Epithelial cell of esophagus (primary cell): ENCODE measurements around the gene CLEC17A.
"Not testable (repeated sequence)": the region's sequence is repeated elsewhere in the genome, so short reads cannot be mapped to it uniquely, and the experiment has no call there.

Experiments
- DNase-seq: peaks from one replicate; pipeline ENCODE4 v3.0.0; 2010; ENCODE audit warnings: low read depth
- H3K4me3 ChIP-seq: 2 replicates; pipeline ENCODE4 v1.5.1; 2011; ENCODE audit warnings: mild to moderate bottlenecking, low read length, control low read depth
- CTCF ChIP-seq: IDR thresholded peaks from 2 replicates; pipeline ENCODE4 v1.5.1; 2011; ENCODE audit warnings: low read depth, mild to moderate bottlenecking, low read length, control low read depth, inconsistent platforms; ENCODE audit not compliant: insufficient read depth; ENCODE audit errors: missing control alignments

CLEC17A gene

GRCh38 chr19:14582894-14583340 is at the start of gene CLEC17A:
TSS of gene CLEC17A (plus strand) at chr19:14583084. CDS start at chr19:14583161, 77 bp downstream.
- DNase-seq: no peak
- TF ChIP-seq CTCF: no peak
- no peak within 1 kb of the TSS for H3K4me3 ChIP-seq

- no peak for DNase-seq
- TF ChIP-seq CTCF: no peak
- H3K4me3 ChIP-seq: no peak overlapping the region
These were observed 49.4 kb upstream of the CLEC17A start for GRCh38 chr19:14533450-14533849.

GRCh38 chr19:14536926-14537692 is 45.8 kb upstream of the CLEC17A start:
- peak; percentile 97 for DNase-seq
- TF ChIP-seq CTCF: no peak
- H3K4me3 ChIP-seq: peak overlapping the region; percentile 22

- H3K4me3 ChIP-seq: no peak overlapping the region
- TF ChIP-seq CTCF: no peak
- DNase-seq: no peak
These were observed 42.0 kb upstream of the CLEC17A start for GRCh38 chr19:14540741-14541525.

GRCh38 chr19:14541979-14542378 is 40.9 kb upstream of the CLEC17A start:
- H3K4me3 ChIP-seq, DNase-seq: not testable (repeated sequence)

GRCh38 chr19:14542711-14543328 is 40.1 kb upstream of the CLEC17A start:
- no peak overlapping the region for H3K4me3 ChIP-seq
- peak; percentile 92 for DNase-seq
- no peak for TF ChIP-seq CTCF

GRCh38 chr19:14544047-14544446 is 38.8 kb upstream of the CLEC17A start:
- TF ChIP-seq CTCF: no peak
- DNase-seq: peak; percentile 24

More at GRCh38 chr19:14544047-14544446, 38.8 kb upstream of the CLEC17A start:
- no peak overlapping the region for H3K4me3 ChIP-seq
